Nasal cavity respiratory epithelium epithelial cell of viscerocranial mucosa (primary cell): ENCODE measurements around the gene BPIFB3. TPM values are rescaled to one million over a fixed set of nuclear protein-coding genes. Genes with fewer than 3 reads are reported as not detected.

Experiments used
- total RNA-seq: library from RNA; depleted of rRNA; stranded (reverse); fragments of >200 nt; gene quantifications from 2 replicates; pipeline ENCODE4 v1.2.3, GENCODE V29; 2014

Gene BPIFB3, protein sequence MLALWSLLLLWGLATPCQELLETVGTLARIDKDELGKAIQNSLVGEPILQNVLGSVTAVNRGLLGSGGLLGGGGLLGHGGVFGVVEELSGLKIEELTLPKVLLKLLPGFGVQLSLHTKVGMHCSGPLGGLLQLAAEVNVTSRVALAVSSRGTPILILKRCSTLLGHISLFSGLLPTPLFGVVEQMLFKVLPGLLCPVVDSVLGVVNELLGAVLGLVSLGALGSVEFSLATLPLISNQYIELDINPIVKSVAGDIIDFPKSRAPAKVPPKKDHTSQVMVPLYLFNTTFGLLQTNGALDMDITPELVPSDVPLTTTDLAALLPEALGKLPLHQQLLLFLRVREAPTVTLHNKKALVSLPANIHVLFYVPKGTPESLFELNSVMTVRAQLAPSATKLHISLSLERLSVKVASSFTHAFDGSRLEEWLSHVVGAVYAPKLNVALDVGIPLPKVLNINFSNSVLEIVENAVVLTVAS
- total RNA-seq: not detected in 2 replicates

DNA sequence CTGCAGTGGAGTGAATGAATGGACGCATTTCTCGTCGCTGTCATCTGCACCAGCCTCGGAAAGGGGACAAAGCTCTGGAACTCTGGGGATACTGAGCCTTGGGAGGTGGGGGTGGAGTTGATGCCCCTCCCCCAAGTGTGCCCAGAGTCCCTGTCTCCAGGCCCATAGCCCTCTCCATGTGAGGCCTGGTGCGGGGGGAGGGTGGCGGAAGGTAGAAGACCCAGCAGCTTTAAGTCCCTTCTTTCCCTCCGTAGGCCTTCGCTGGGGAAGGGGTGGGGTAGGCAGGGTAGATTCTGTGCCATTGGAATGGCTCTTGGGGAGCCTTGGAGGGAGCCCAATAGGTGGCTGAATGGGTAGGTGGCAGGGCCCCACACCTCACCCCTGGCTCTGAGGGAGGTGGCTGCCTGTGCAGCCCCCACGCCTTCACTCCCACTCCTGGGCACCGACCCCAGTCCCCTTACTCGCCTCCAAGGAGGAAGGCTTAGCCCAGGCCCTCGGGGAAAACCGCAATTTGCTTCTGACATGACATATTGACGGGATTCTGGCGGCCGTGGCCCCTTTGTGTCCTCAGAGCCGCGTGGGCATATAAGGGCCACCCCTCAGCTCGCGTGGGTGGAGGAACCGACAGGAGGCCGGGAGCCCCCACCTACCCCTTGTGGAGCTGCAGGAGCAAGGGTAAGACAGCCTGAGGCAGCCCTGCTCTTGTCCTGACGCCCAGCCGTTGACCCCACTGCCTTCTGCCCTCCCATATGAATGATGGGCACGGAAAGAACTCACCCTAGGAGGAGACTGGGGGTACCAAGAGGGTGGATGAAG, at the start of gene BPIFB3:
Gene BPIFB3 (plus strand): TSS at position 613 of the 816 bp plus-strand sequence. CDS start 1,533 bp downstream, outside the sequence.

DNA sequence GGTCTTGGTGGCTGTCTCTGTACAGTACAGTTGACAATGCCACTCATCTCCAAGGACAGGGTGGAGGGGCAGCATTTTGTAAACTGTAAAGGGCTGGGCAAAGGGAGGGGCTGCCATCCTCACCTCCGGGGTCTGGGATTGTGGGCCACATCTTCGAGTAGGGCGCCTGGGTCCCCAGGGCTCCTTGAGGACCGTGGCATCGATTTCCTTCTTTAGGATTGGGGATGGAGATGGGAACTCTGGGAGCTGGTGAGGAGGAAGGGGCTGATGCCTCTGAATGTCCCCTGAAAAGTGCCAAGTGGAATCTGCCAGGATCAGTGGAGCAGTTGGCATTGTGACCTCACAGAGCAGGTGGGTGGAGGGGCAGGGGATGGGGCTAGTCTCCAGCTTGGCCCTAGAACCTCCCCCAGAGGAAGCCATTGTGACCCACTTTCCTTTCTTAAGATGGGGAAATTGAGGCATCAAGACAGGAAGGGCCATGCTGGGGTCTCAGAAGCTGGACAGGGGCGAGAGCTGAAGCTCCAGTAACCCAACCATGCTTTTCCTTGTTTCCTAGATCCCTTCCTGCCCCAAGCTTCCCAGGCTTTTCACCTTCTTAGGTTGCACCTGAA, 49.5 kb upstream of the BPIFB3 start, which contains the start of gene SUN5:
Gene SUN5 (minus strand): TSS at position 293 of the 611 bp plus-strand sequence. CDS start 93 bp downstream, at position 200.

DNA sequence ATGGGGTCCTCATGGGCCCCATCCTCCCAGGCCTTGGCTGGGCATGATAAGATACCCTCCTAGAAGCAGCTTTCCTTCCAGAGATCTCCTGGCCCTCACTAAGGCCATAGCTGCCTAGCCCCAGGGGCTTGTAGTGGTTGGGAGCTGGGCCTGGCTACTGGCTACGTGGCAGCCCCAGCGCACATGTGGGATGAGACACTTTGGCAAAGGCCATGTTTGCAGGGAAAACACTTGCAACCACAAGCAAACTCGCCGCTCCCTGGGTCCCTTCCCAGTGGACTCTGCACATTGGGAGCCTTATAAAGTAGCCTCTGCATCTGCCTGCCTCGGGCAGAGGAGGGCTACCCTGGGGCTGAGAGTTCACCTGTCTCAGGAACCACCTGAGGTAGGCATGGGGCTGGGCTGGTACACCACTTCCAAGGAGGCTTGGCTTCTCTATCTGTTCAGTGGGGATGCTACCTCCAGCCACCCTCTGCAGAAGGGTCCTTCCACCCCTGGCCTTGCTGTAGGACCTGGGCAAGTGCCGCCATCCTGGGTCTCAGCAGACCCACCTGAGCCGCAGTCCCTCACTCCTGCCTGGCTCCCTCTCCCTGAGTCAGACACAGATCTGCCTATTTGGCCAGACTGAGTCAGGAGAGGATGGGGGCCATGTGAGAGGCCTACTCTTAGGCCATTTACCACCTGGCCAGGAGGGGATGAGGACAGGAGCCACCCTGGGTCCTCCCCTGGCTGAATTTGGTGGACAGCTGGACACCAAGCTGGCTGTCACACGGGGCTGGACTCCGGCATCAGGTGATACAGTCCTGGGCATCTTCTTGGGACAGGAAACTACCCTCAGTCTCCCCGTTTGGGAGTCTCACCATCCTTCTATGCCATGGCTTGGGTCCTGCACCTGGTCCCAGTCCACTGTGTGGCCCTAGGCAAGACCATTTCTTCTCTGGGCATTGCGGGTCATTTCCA, 46.0 kb upstream of the BPIFB3 start, which contains the start of gene BPIFB2:
Gene BPIFB2 (plus strand): TSS at position 329 of the 960 bp plus-strand sequence. CDS start 871 bp downstream, outside the sequence.

DNA sequence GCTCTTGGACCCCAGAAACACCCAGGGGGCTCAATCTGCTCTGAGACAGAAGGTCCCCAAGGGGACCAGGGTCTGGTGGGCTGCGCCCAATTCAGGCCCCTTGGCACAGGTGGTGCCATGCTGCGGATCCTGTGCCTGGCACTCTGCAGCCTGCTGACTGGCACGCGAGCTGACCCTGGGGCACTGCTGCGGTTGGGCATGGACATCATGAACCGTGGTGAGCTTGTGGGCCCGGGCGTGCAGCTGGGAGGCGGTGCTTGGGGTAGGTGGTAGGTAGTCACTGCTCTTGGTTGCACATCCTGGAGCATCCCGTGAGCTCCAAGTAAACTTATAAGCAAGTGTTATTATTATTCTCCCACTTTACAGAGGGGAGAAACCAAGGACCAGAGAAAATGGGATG, 22.2 kb upstream of the BPIFB3 start, which contains the start of gene BPIFB6:
Gene BPIFB6 (plus strand): TSS at position 118 of the 400 bp plus-strand sequence. CDS start 0 bp downstream, at position 118.

DNA sequence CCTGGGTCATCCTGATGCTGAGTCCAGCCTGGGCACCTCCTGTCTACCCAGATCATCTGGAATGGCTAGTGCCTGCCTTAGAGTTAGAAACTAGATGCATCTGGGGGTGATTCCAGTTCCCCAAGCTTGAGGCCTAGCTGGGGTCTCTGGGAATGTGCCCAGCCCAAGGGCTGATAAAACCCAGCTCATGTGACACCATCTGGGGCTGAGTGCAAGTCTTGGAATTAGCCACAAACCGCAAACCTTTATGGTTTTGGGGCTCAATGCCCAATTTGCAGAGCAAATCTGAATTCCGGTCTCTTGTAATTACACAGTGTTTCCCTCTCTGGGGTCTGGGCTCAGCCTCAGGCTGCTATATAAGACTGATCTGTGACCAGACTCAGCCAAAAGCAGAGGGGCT, 25.6 kb downstream of the BPIFB3 start, which contains the start of gene BPIFB4:
Gene BPIFB4 (plus strand): TSS at position 385 of the 400 bp plus-strand sequence. CDS start 1,884 bp downstream, outside the sequence.

Other genes starting within 250 kb of the BPIFB3 start
- 86.5 and 96.9 TPM in 2 replicates for gene MAPRE1, start 233.9 kb upstream of the BPIFB3 start, total RNA-seq
- 0.36 and 0.68 TPM in 2 replicates for gene EFCAB8, start 195.0 kb upstream of the BPIFB3 start, total RNA-seq
- not detected in 2 replicates for gene SUN5, start 49.5 kb upstream of the BPIFB3 start, total RNA-seq
- gene BPIFB2, start 46.2 kb upstream of the BPIFB3 start, total RNA-seq: not detected in 2 replicates
- gene BPIFB6, start 22.3 kb upstream of the BPIFB3 start, total RNA-seq: not detected in 2 replicates
- gene BPIFB4, start 25.7 kb downstream of the BPIFB3 start, total RNA-seq: not detected in 2 replicates
- gene BPIFA2, start 114.3 kb downstream of the BPIFB3 start, total RNA-seq: 0.07 TPM in 1 of 2 replicates, not detected in the other
- gene BPIFA3, start 163.4 kb downstream of the BPIFB3 start, total RNA-seq: not detected in 2 replicates
- 24.0 TPM in 1 of 2 replicates, not detected in the other for gene BPIFA1, start 182.1 kb downstream of the BPIFB3 start, total RNA-seq
- gene BPIFB1, start 229.3 kb downstream of the BPIFB3 start, total RNA-seq: 3.3 TPM in 1 of 2 replicates, not detected in the other